GM12865 (cell line): ENCODE results near the gene SYT1.

Experiments used
- DNase-seq: peaks from one replicate; pipeline ENCODE4 v3.0.0; 2010; ENCODE audit warnings: low read depth
- H3K4me3 ChIP-seq: 2 replicates; pipeline ENCODE4 v1.5.1; 2011; ENCODE audit warnings: mild to moderate bottlenecking, low read depth, low read length, control low read depth
- CTCF ChIP-seq: IDR thresholded peaks from 2 replicates; pipeline ENCODE4 v1.5.1; 2011; ENCODE audit warnings: low read length, control low read depth, low read depth, inconsistent platforms; ENCODE audit not compliant: insufficient read depth; ENCODE audit errors: missing control alignments

Gene SYT1

GRCh38 chr12:79302162-79302814 is 437.7 kb downstream of the SYT1 start:
- no peak for DNase-seq
- no peak for TF ChIP-seq CTCF
- no peak overlapping the region for H3K4me3 ChIP-seq

DNA sequence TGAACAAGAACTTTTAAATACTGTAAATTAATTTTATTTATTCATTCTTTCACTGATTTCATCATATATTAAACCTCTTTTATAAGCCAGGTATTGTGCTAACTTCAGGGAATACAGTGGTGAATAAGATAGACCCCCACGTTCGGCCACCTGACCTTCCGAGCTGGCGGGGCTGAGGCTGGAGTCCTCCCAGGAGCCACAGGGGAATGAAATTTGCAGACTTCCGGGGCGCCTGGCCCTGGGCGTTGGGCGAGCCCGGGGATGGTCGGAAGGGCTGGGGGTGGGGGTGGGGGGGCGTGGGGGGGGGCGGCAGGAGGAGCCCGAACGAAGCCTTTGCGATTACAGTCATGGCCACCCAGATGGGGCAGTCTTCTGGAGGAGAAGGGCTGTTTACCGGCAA is 442.8 kb downstream of the SYT1 start:
- no peak for TF ChIP-seq CTCF
- no peak overlapping the region for H3K4me3 ChIP-seq
- DNase-seq, result no peak

DNA sequence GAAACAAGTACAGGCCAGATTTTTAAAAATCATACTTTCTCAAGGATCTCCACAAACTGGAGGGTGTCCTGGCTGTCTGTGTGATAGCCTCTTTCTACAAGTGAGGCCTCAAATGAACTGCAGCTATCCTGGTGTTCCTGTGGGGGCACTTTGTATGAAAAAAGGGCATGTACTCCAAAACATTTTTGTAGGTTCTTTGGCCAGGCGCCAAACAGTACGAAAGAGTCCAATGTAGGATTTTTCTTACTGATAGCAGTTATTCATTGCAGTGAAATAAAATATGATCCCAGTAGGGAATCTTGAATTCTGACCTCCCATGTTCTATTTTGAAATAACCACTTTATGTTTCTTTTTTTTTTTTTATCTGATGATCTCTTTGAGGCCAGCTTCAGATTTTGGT is 444.5 kb downstream of the SYT1 start:
- H3K4me3 ChIP-seq, result no peak overlapping the region
- DNase-seq, result no peak
- no peak for TF ChIP-seq CTCF

DNA sequence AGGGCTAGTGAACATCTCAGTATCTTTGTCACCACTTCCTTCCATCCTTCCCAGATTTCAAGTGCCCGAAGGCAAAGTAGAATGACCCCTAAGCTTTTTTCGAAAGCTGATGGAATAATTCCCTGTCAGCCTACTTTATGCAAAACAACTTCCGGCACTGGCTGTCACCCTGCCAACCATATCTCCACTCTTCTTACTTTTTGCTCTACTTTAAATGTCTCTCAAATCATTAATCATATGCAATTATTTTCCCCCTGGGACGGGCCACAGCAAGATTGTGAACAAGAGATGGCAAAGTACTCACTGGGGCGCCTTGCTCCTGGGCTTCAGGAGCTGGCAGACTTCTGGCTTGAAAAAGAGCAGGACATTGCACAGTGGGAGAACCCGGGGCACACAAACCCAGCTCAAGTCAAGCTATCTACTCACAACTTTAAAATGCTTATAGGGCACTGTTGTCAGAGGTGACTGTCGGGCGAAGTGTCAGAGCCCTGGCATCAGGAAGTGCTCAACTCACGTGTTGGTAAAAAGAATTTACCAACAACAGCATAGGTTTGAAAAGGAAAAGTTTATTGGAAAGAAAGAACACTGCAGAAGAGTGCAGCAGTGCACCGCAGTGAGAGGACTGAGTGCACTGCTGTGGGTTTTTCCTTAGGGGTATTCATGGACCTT is 452.7 kb downstream of the SYT1 start:
- no peak for TF ChIP-seq CTCF
- DNase-seq, result no peak

GRCh38 chr12:79322905-79323304 is 458.3 kb downstream of the SYT1 start:
- H3K4me3 ChIP-seq, result no peak overlapping the region
- DNase-seq, result no peak
- TF ChIP-seq CTCF, result no peak

More for the DNA sequence above, 452.7 kb downstream of the SYT1 start:
- no peak overlapping the region for H3K4me3 ChIP-seq

DNA sequence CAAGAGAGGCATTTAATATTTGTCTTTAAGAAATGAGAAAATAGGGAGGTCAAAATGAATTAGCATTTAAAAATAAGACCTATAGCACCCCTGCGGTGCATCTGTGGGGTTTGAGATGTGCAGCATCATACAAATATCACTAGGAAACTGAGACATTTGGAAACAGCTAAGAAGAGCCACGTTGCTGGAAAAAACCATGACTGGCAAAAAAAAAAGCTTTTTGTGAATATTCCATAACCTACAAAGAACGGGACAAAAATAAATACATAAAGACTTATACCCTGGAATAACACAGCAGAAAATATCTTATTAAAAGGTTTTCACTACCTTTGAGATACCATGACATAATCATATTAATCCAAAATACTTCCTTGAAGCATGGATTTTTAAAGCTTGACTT is 460.0 kb downstream of the SYT1 start:
- TF ChIP-seq CTCF, result no peak
- DNase-seq, result no peak
- H3K4me3 ChIP-seq, result no peak overlapping the region

DNA sequence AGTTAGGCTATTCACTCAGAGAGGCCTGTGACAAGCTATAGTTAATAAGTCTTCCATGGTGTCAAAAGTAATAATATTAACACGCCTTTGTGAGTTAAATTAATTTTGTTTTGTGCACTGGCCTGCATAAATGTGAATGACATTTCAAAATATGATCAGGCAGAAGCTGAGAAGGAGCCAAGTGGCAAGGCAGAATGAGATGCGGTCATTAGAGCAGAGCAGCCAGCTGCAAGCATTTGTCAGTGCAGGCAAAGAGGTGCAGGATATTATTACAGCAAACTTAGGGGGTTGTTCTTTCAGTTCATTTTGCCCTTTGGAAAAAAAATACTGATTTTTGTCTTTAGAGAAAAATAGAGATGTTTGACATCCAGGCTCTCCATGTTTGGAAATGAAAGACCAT is 461.6 kb downstream of the SYT1 start:
- no peak for TF ChIP-seq CTCF
- H3K4me3 ChIP-seq, result no peak overlapping the region
- no peak for DNase-seq
